HepG2 (cell line): ENCODE measurements around the gene PIM1. TPM values are rescaled to one million over a fixed set of nuclear protein-coding genes. Genes with fewer than 3 reads are reported as not detected.

Experiments
- AFF4 ChIP-seq: sonication (generic); formaldehyde crosslinking; IDR thresholded peaks from 2 replicates; pipeline ENCODE4 v1.4.0; 2020; ENCODE audit warnings: missing genetic modification reagents
- ATAD3A ChIP-seq: sonication (generic); formaldehyde crosslinking; IDR thresholded peaks from 2 replicates; pipeline ENCODE4 v1.4.0; 2020; ENCODE audit warnings: missing genetic modification reagents
- BRF2 ChIP-seq: sonication (generic); formaldehyde crosslinking; IDR thresholded peaks from 2 replicates; pipeline ENCODE4 v1.8.1; 2022; ENCODE audit warnings: mild to moderate bottlenecking, missing genetic modification reagents
- DDIT3 ChIP-seq: sonication (generic); formaldehyde crosslinking; IDR thresholded peaks from 2 replicates; pipeline ENCODE4 v1.4.0; 2020; ENCODE audit warnings: mild to moderate bottlenecking, missing genetic modification reagents
- KLF6 ChIP-seq: IDR thresholded peaks from 2 replicates; pipeline ENCODE4 v1.8.0; 2016; ENCODE audit warnings: missing biosample characterization, missing genetic modification reagents
- MIXL1 ChIP-seq: IDR thresholded peaks from 2 replicates; pipeline ENCODE4 v1.6.1; 2016
- NAIF1 ChIP-seq: sonication (generic); formaldehyde crosslinking; IDR thresholded peaks from 2 replicates; pipeline ENCODE4 v1.5.0; 2020; ENCODE audit warnings: mild to moderate bottlenecking, missing genetic modification reagents, borderline replicate concordance
- POGZ ChIP-seq: sonication (generic); formaldehyde crosslinking; IDR thresholded peaks from 2 replicates; pipeline ENCODE4 v1.4.0; 2020; ENCODE audit warnings: mild to moderate bottlenecking, missing genetic modification reagents
- RAD21 ChIP-seq: fragments of 450-650 bp; formaldehyde crosslinking; IDR thresholded peaks from 2 replicates; pipeline ENCODE4 v1.5.0; 2020; ENCODE audit warnings: mild to moderate bottlenecking
- TBX3 ChIP-seq: fragments of 450-650 bp; IDR thresholded peaks from 2 replicates; pipeline ENCODE4 v1.6.1; 2017; ENCODE audit warnings: antibody characterized with exemption, mild to moderate bottlenecking, inconsistent platforms, borderline replicate concordance
- TEAD3 ChIP-seq: optimal IDR thresholded peaks from 2 replicates; pipeline ENCODE3; 2016; ENCODE audit warnings: borderline replicate concordance
- USF2 ChIP-seq, 2 experiments: sonication (generic) in 1 of 2; formaldehyde crosslinking in 1 of 2; IDR thresholded peaks; 2 replicates each; pipeline versions ENCODE4 v1.5.1 to v1.6.1; 2011 to 2020; ENCODE audit warnings: borderline replicate concordance in 1 of 2, low read depth in 1 of 2, low read length in 1 of 2, mild to moderate bottlenecking in 1 of 2, missing genetic modification reagents in 1 of 2, moderate library complexity in 1 of 2
- XRCC5 ChIP-seq: fragments of 200-400 bp; formaldehyde crosslinking; optimal IDR thresholded peaks from 2 replicates; pipeline ENCODE3; 2017; ENCODE audit warnings: mild to moderate bottlenecking, low read length
- ZNF34 ChIP-seq: sonication (generic); formaldehyde crosslinking; IDR thresholded peaks from 2 replicates; pipeline ENCODE4 v1.4.0; 2020; ENCODE audit warnings: mild to moderate bottlenecking, missing genetic modification reagents, borderline replicate concordance
- ZNF530 ChIP-seq: sonication (generic); formaldehyde crosslinking; IDR thresholded peaks from 2 replicates; pipeline ENCODE4 v1.5.0; 2020; ENCODE audit warnings: low read depth, mild to moderate bottlenecking, missing genetic modification reagents
- ZNF704 ChIP-seq: sonication (generic); formaldehyde crosslinking; IDR thresholded peaks from 2 replicates; pipeline ENCODE4 v1.8.1; 2023; ENCODE audit warnings: mild to moderate bottlenecking, inconsistent platforms, moderate library complexity, missing genetic modification reagents, borderline replicate concordance
- ZNF747 ChIP-seq: sonication (generic); formaldehyde crosslinking; IDR thresholded peaks from 2 replicates; pipeline ENCODE4 v1.8.1; 2023; ENCODE audit warnings: missing genetic modification reagents, mild to moderate bottlenecking, borderline replicate concordance
- ZSCAN22 ChIP-seq: sonication (generic); formaldehyde crosslinking; IDR thresholded peaks from 2 replicates; pipeline ENCODE4 v1.4.0; 2020; ENCODE audit warnings: mild to moderate bottlenecking, missing genetic modification reagents
- ZSCAN31 ChIP-seq: sonication (generic); formaldehyde crosslinking; IDR thresholded peaks from 2 replicates; pipeline ENCODE4 v1.5.0; 2020; ENCODE audit warnings: low read depth, mild to moderate bottlenecking, missing genetic modification reagents
- polyA plus RNA-seq, 8 experiments: library from polyadenylated mRNA; depleted of rRNA in 3 of 8; stranded (reverse) in 7 of 8; unstranded in 1 of 8; fragments of >200 nt; fragmentation: Illumina TruSeq in 4 of 8; extraction: Trizol in 4 of 8; gene quantifications; 2 replicates each; pipeline versions ENCODE4 v1.2.1 to v1.2.3, GENCODE V29; 2011 to 2016; ENCODE audit warnings: low read depth in 4 of 8, missing spikeins in 1 of 8, mixed read lengths in 1 of 8; ENCODE audit not compliant: insufficient read depth in 1 of 8
- total RNA-seq, 5 experiments: library from RNA; depleted of rRNA; stranded (reverse); fragments of >200 nt; fragmentation: Illumina TruSeq; extraction: Trizol; gene quantifications; 2 replicates each; pipeline ENCODE4 v1.2.3, GENCODE V29; 2016; ENCODE audit warnings: low read depth in 1 of 5

Gene PIM1
- total and polyA plus RNA-seq, 2 of the 13 experiments (the other 11 are each of a cell fraction or from before 2014, with no cell fraction given) = 29.4 to 117 TPM

- TF ChIP-seq AFF4 (CRISPR knock-in tag) (no peak; the same call in 1 of the 2 replicates), ATAD3A (CRISPR knock-in tag) (no peak), POGZ (CRISPR knock-in tag) (peak; percentile 48; the same call in 1 of the 2 replicates), TBX3 (peak; percentile 75; the same call in 1 of the 2 replicates), ZNF747 (CRISPR knock-in tag) (0 out of 2 replicates have a peak, but pooled peaks have one; percentile 9), ZNF34 (CRISPR knock-in tag) (0 out of 2 replicates have a peak, but pooled peaks have one; percentile 9), ZSCAN31 (CRISPR knock-in tag) (peak; percentile 57; the same call in 1 of the 2 replicates), KLF6 (CRISPR knock-in tag) (peak; percentile 86), BRF2 (CRISPR knock-in tag) (no peak; the same call in none of the 2 replicates), NAIF1 (peak; percentile 53; the same call in 1 of the 2 replicates), ZSCAN22 (CRISPR knock-in tag) (no peak; the same call in 1 of the 2 replicates), MIXL1 (CRISPR knock-in tag) (peak; percentile 77; the same call in 1 of the 2 replicates), TEAD3 (peak; percentile 83), ZNF704 (0 out of 2 replicates have a peak, but pooled peaks have one; percentile 36), DDIT3 (CRISPR knock-in tag) (no peak; the same call in 1 of the 2 replicates), XRCC5 (peak; percentile 97), RAD21 (peak; percentile 99), ZNF530 (CRISPR knock-in tag) (no peak), USF2 (IDR thresholded peaks at IDR 0.05; ENCODE audit: low read depth, low read length) (peak; percentile 87), USF2 (CRISPR knock-in tag; IDR thresholded peaks at IDR 0.05; ENCODE audit: borderline replicate concordance) (peak; percentile 89; the same call in 1 of the 2 replicates)
Observed at GRCh38 chr6:37171970-37172812, 2.2 kb downstream of the PIM1 start (continued).
